ENCODE results near the gene NCBP1.

DNA sequence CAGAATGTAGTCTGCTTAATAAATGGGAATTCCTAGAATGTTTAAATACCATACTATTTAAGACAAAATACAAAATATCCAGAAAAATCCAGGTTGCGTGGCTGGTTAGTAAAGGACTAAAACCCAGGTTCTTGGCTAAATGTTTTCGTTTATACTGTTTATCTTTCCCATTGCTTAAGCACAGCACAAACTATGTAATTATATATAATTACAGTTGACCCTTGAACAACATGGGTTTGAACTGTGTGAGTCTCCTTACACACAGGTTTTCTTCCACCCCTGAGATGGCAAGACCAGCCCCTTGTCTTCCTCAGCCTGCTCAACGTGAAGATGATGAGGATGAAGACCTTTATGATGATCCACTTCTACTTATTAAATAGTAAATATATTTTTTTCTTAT, 38.8 kb downstream of the NCBP1 start:
- TF ChIP-seq, protein P1, sequence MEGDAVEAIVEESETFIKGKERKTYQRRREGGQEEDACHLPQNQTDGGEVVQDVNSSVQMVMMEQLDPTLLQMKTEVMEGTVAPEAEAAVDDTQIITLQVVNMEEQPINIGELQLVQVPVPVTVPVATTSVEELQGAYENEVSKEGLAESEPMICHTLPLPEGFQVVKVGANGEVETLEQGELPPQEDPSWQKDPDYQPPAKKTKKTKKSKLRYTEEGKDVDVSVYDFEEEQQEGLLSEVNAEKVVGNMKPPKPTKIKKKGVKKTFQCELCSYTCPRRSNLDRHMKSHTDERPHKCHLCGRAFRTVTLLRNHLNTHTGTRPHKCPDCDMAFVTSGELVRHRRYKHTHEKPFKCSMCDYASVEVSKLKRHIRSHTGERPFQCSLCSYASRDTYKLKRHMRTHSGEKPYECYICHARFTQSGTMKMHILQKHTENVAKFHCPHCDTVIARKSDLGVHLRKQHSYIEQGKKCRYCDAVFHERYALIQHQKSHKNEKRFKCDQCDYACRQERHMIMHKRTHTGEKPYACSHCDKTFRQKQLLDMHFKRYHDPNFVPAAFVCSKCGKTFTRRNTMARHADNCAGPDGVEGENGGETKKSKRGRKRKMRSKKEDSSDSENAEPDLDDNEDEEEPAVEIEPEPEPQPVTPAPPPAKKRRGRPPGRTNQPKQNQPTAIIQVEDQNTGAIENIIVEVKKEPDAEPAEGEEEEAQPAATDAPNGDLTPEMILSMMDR (IDR thresholded peaks at IDR 0.05), result no peak
- TF ChIP-seq EP300 (IDR thresholded peaks at IDR 0.05) (no peak), POLR2A (IDR thresholded peaks at IDR 0.05) (no peak)
